Heart left ventricle (tissue), 16 donors: ENCODE results near the gene SHISA8. TPM values are rescaled to one million over a fixed set of nuclear protein-coding genes. Genes with fewer than 3 reads are reported as not detected.

ENCODE experiments used
- ATAC-seq, 4 donors: fragments of 200-7000 bp; cut with Tn5 transposase; one replicate each; pipeline ENCODE4 v1.9.1; 2020 to 2022; ENCODE audit warnings: moderate library complexity in 4 of 4, mild to moderate bottlenecking in 3 of 4, moderate number of reproducible peaks in 1 of 4
- DNase-seq, 5 donors: peaks; one replicate each; pipeline ENCODE4 v3.0.0-alpha.2; 2020
- H3K27ac ChIP-seq, 12 donors: fragments of 200-600 bp; sonication (generic) in 4 of 12; one replicate each; pipeline versions ENCODE4 v1.5.0 to v1.8.0; 2016 to 2022; ENCODE audit warnings: mild to moderate bottlenecking in 2 of 12
- H3K27me3 ChIP-seq, 9 donors: fragments of 200-600 bp; sonication (generic) in 2 of 9; one replicate each; pipeline versions ENCODE4 v1.5.1 to v1.8.0; 2016 to 2022; ENCODE audit warnings: mild to moderate bottlenecking in 3 of 9
- H3K36me3 ChIP-seq, 9 donors: fragments of 200-600 bp; sonication (generic) in 2 of 9; one replicate each; pipeline versions ENCODE4 v1.5.0 to v1.8.0; 2018 to 2022; ENCODE audit warnings: mild to moderate bottlenecking in 2 of 9
- H3K4me1 ChIP-seq, 12 donors: fragments of 200-600 bp; sonication (generic) in 4 of 12; one replicate each; pipeline versions ENCODE4 v1.5.0 to v1.8.0; 2016 to 2022; ENCODE audit warnings: mild to moderate bottlenecking in 3 of 12
- H3K4me3 ChIP-seq, 12 donors: fragments of 200-600 bp; sonication (generic) in 4 of 12; one replicate each; pipeline versions ENCODE4 v1.5.0 to v1.8.0; 2017 to 2022; ENCODE audit warnings: mild to moderate bottlenecking in 9 of 12, moderate library complexity in 4 of 12
- H3K9me3 ChIP-seq, 12 donors: fragments of 200-600 bp; sonication (generic) in 4 of 12; one replicate each; pipeline versions ENCODE4 v1.5.0 to v1.8.0; 2016 to 2022; ENCODE audit warnings: mild to moderate bottlenecking in 1 of 12
- POLR2A ChIP-seq, 2 donors: fragments of 450-650 bp; IDR thresholded peaks; one replicate each; pipeline ENCODE4 v1.6.1; 2017; ENCODE audit warnings: antibody characterized with exemption in 2 of 2, mild to moderate bottlenecking in 2 of 2, moderate library complexity in 2 of 2
- WGBS, 4 donors: extraction: QIAGEN DNeasy Blood & Tissue Kit in 2 of 4; methylation state at CpG; one replicate each; pipeline versions ENCODE4 v1.1.5 to v1.1.7; 2013 to 2018; 5-methylcytosine and 5-hydroxymethylcytosine counted together
- intact Hi-C, 10 donors: fragments of 100-400 bp; cut with DNase I; formaldehyde crosslinking; loops; one replicate each; pipeline versions ENCODE4 v1.11.1 to v1.14.2; 2022
- polyA plus RNA-seq, 2 donors: library from polyadenylated mRNA; stranded (reverse); fragments of 200-250 nt; gene quantifications; one replicate each; pipeline ENCODE4 v1.2.3, GENCODE V29; 2013
- total RNA-seq, 9 donors: library from RNA; depleted of rRNA in 2 of 9; stranded (reverse); fragments of >200 nt in 2 of 9; fragmentation: NEBNext Ultra II Directional in 3 of 9; extraction: Animal tissue kit (Norgen Biotek cat#: 25700) in 3 of 9; gene quantifications; one replicate each; pipeline versions ENCODE4 v1.1.0 to v1.2.4, GENCODE V29; 2016 to 2023
- TF ChIP-seq, protein P1 (sequence below), 12 donors: fragments of 200-600 bp; sonication (generic) in 4 of 12; IDR thresholded peaks; one replicate each; pipeline versions ENCODE4 v1.5.0 to v1.8.0; 2018 to 2022; ENCODE audit warnings: antibody characterized with exemption in 12 of 12, mild to moderate bottlenecking in 5 of 12
- donor health status: ischemic (EF 13 %, LVEDD 7.1; RV severe dilation, severe dysfunction).
- donor health status: healthy with polysubstance abuse.
- donor health status: DM: no; HTN: yes; CAD: no.
- donor health status: DM: no; HTN: no; CAD: no.
- donor health status: ischemic (EF 25% LVEDD 6.9; RV normal size, moderate dysfunction).
- donor health status: ischemic (EF 25% LVEDD 5.7; RV mildly dilated, moderate dysfunction).
- donor health status: healthy.
- donor health status: DM: yes; HTN: yes; CAD: no.
- donor health status: ischemic (EF 35%, LVEDD 5.7; RV mildly dilated, moderate dysfunction).
- donor health status: nonischemic (EF 11% LVEDD 7.7; RV severe dilation, severe dysfunction).
- donor health status: DM: yes; HTN: yes; CAD: no.
- donor health status: PGD.
- donor health status: ischemic (EF 29% LVEDD 5.4; RV normal size, mild dysfunction).
- donor health status: nonischemic (EF 23%, LVEDD 6.1; RV moderate dilation, normal function).

The SHISA8 gene
- total and polyA plus RNA-seq, 11 donors = 0.48 to 4.4 (median 1.2) TPM; not detected in 1

- Histone ChIP-seq H3K4me3 (peak overlapping the region; percentile 12 to 68 (median 54)), H3K4me1 (peaks cover 0 to 39% (median 22%) of the 10 kb centered on the region in 12 donors), H3K9me3 (no peaks in the 10 kb centered on the region), H3K27ac (peak overlapping the region in 5 of 12 donors; percentile 13 to 64 (median 34)), H3K27me3 (peaks cover 9 to 45% (median 24%) of the 10 kb centered on the region in 9 donors), H3K36me3 (no peaks in the 10 kb centered on the region)
- WGBS, 4 donors = 3 to 5% (median 3%) methylated on average over 30 to 62 of the region's 62 CpGs
- peak; percentile 18 to 75 (median 64) for ATAC-seq
- DNase-seq = peak; percentile 68 to 83 (median 78)
- intact Hi-C loops = no loop called here
- TF ChIP-seq, protein P1, sequence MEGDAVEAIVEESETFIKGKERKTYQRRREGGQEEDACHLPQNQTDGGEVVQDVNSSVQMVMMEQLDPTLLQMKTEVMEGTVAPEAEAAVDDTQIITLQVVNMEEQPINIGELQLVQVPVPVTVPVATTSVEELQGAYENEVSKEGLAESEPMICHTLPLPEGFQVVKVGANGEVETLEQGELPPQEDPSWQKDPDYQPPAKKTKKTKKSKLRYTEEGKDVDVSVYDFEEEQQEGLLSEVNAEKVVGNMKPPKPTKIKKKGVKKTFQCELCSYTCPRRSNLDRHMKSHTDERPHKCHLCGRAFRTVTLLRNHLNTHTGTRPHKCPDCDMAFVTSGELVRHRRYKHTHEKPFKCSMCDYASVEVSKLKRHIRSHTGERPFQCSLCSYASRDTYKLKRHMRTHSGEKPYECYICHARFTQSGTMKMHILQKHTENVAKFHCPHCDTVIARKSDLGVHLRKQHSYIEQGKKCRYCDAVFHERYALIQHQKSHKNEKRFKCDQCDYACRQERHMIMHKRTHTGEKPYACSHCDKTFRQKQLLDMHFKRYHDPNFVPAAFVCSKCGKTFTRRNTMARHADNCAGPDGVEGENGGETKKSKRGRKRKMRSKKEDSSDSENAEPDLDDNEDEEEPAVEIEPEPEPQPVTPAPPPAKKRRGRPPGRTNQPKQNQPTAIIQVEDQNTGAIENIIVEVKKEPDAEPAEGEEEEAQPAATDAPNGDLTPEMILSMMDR (IDR thresholded peaks at IDR 0.05) = no peak
- TF ChIP-seq POLR2A (IDR thresholded peaks at IDR 0.05) = no peak
These were observed 4.7 kb upstream of the SHISA8 start for GRCh38 chr22:41919357-41920224.

DNA sequence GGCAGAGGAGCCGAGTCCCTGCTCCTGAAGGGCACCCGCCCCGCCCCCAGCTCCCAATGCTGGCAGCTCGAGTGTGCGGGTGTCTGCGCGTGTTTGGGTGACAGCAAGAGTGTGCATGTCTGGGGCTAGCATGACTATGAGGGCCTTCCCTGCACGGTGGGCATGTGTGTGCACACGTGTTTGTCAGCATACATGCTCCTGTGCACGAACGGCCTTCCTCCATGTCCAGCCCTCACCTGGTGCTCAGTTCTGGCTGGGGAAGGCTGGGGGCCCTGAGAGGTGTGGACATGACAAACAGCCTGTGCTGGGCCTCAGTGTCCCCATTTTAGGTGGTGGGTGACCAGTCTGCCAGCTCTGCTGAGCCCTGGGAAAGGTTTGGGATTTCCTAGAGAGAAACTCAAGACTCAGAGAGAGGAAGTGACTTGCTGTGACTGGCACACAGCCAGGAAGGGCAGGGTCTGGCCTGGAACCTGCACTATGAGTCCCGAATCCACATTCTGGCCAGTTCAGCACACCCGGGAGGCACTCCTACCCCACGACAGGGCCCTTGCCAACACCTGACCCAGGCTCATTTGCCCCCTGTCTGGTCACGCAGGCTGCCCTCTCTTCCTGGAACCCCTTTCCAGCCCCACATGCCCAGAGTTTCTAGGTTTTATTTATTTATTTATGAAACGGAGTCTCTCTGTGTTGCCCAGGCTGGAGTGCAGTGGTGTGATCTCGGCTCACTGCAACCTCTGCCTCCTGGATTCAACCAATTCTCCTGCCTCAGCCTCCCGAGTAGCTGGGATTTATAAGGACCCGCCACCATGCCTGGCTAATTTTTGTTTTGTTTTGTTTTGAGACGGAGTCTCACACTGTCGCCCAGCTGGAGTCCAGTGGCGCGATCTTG is 3.3 kb upstream of the SHISA8 start:
- Histone ChIP-seq H3K27me3 (peaks cover 18 to 58% (median 35%) of the 10 kb centered on the region in 9 donors), H3K27ac (no peak overlapping the region), H3K9me3 (no peaks in the 10 kb centered on the region), H3K36me3 (no peaks in the 10 kb centered on the region), H3K4me3 (no peak overlapping the region), H3K4me1 (peaks cover 0 to 46% (median 22%) of the 10 kb centered on the region in 12 donors)
- TF ChIP-seq POLR2A (IDR thresholded peaks at IDR 0.05) = no peak
- TF ChIP-seq, protein P1 (IDR thresholded peaks at IDR 0.05) = no peak
- WGBS, 4 donors = 54 to 61% (median 58%) methylated on average over 22 to 23 of the region's 23 CpGs
- intact Hi-C loops = no loop called here
- DNase-seq = peak; percentile 59 to 83 (median 65)
- ATAC-seq = peak in 3 of 4 donors; percentile 19 to 44 (median 30)

- Histone ChIP-seq H3K4me1 (peaks cover 0 to 46% (median 22%) of the 10 kb centered on the region in 12 donors), H3K9me3 (no peaks in the 10 kb centered on the region), H3K27me3 (peaks cover 22 to 65% (median 42%) of the 10 kb centered on the region in 9 donors), H3K27ac (no peak overlapping the region), H3K4me3 (no peak overlapping the region), H3K36me3 (no peaks in the 10 kb centered on the region)
- TF ChIP-seq, protein P1 (IDR thresholded peaks at IDR 0.05) = no peak
- no peak for TF ChIP-seq POLR2A (IDR thresholded peaks at IDR 0.05)
- intact Hi-C loops = no loop called here
- 51 to 63% (median 56%) methylated on average over 7 to 11 of the region's 11 CpGs for WGBS, 4 donors
- DNase-seq (no peak), ATAC-seq (no peak)
These were observed 2.6 kb upstream of the SHISA8 start for GRCh38 chr22:41917375-41917902.
